ENCODE measurements around the gene DSCAML1. TPM values are rescaled to one million over a fixed set of nuclear protein-coding genes. Genes with fewer than 3 reads are reported as not detected.

Gene DSCAML1
- total RNA-seq, 1 experiment from 2014 or later, result not detected

- DNase-seq (ENCODE audit: low read depth), result no peak
These were observed 237.3 kb downstream of the DSCAML1 start for GRCh38 chr11:117559698-117560097.

GRCh38 chr11:117557361-117557760 lies 239.7 kb downstream of the DSCAML1 start:
- DNase-seq (ENCODE audit: low read depth), result no peak

GRCh38 chr11:117554601-117555333 lies 242.2 kb downstream of the DSCAML1 start:
- DNase-seq (ENCODE audit: low read depth), result no peak

GRCh38 chr11:117552626-117553025 lies 244.4 kb downstream of the DSCAML1 start:
- no peak for DNase-seq (ENCODE audit: low read depth)

GRCh38 chr11:117551761-117552343 lies 245.2 kb downstream of the DSCAML1 start:
- no peak for DNase-seq (ENCODE audit: low read depth)

- DNase-seq (ENCODE audit: low read depth), result no peak
These were observed 246.6 kb downstream of the DSCAML1 start for GRCh38 chr11:117550466-117550865.

- no peak for DNase-seq (ENCODE audit: low read depth)
These were observed 247.6 kb downstream of the DSCAML1 start for GRCh38 chr11:117549417-117549816.

GRCh38 chr11:117548876-117549275 lies 248.1 kb downstream of the DSCAML1 start:
- no peak for DNase-seq (ENCODE audit: low read depth)

- DNase-seq (ENCODE audit: low read depth), result no peak
These were observed 249.1 kb downstream of the DSCAML1 start for GRCh38 chr11:117547946-117548345.

GRCh38 chr11:117547195-117547850 lies 249.7 kb downstream of the DSCAML1 start:
- DNase-seq (ENCODE audit: low read depth), result no peak

GRCh38 chr11:117546431-117547194 lies 250.4 kb downstream of the DSCAML1 start:
- DNase-seq (ENCODE audit: low read depth), result no peak

- no peak for DNase-seq (ENCODE audit: low read depth)
These were observed 251.3 kb downstream of the DSCAML1 start for GRCh38 chr11:117545706-117546105.

GRCh38 chr11:117544130-117544800 lies 252.8 kb downstream of the DSCAML1 start:
- no peak for DNase-seq (ENCODE audit: low read depth)

- DNase-seq (ENCODE audit: low read depth), result no peak
These were observed 255.8 kb downstream of the DSCAML1 start for GRCh38 chr11:117541211-117541610.

- DNase-seq (ENCODE audit: low read depth), result no peak
These were observed 258.5 kb downstream of the DSCAML1 start for GRCh38 chr11:117538263-117539135.

GRCh38 chr11:117535850-117536411 lies 261.1 kb downstream of the DSCAML1 start:
- no peak for DNase-seq (ENCODE audit: low read depth)

GRCh38 chr11:117535201-117535849 lies 261.7 kb downstream of the DSCAML1 start:
- no peak for DNase-seq (ENCODE audit: low read depth)

GRCh38 chr11:117532568-117532967 lies 264.4 kb downstream of the DSCAML1 start:
- DNase-seq (ENCODE audit: low read depth), result no peak

GRCh38 chr11:117529816-117530215 lies 267.2 kb downstream of the DSCAML1 start:
- DNase-seq (ENCODE audit: low read depth), result no peak

Measured in HT1080 (cell line).